Measurements from ENCODE around the gene CALCOCO2. TPM values are rescaled to one million over a fixed set of nuclear protein-coding genes. Genes with fewer than 3 reads are reported as not detected.

Gene CALCOCO2
- total and polyA plus RNA-seq, 2 of the 13 experiments (the other 11 are each of a cell fraction or from before 2014, with no cell fraction given): 72.9 to 111 TPM

- TF ChIP-seq KIAA2018 (CRISPR knock-in tag; IDR thresholded peaks at IDR 0.05; ENCODE audit: borderline replicate concordance) (no peak), ZNF441 (CRISPR knock-in tag; IDR thresholded peaks at IDR 0.05; ENCODE audit: borderline replicate concordance) (no peak), HMG20B (CRISPR knock-in tag; conservative IDR thresholded peaks at IDR 0.05) (peak; percentile 51), THRA (CRISPR knock-in tag; IDR thresholded peaks at IDR 0.05; ENCODE audit: borderline replicate concordance) (peak; percentile 62; the same call in 1 of the 2 replicates), ZHX2 (IDR thresholded peaks at IDR 0.05; ENCODE audit: low read depth) (peak; percentile 34; the same call in 1 of the 2 replicates), ZHX2 (CRISPR knock-in tag; IDR thresholded peaks at IDR 0.05; ENCODE audit: borderline replicate concordance) (no peak), ZFP36L1 (CRISPR knock-in tag; IDR thresholded peaks at IDR 0.05) (no peak)
Observed at GRCh38 chr17:48795444-48796162, 35.2 kb upstream of the CALCOCO2 start (continued).
